Neutrophil (primary cell): ENCODE measurements around the gene CPT1C.

Source experiments
- H3K27ac ChIP-seq: fragments of 200-600 bp; sonication (generic); 2 replicates; pipeline ENCODE4 v1.5.1; 2016; ENCODE audit warnings: mild to moderate bottlenecking, moderate library complexity
- H3K27me3 ChIP-seq: fragments of 200-600 bp; sonication (generic); 2 replicates; pipeline ENCODE4 v1.6.0; 2016; ENCODE audit warnings: mild to moderate bottlenecking
- H3K36me3 ChIP-seq: fragments of 200-600 bp; sonication (generic); 2 replicates; pipeline ENCODE4 v1.5.1; 2017
- H3K4me1 ChIP-seq, 2 experiments: fragments of 200-600 bp in 1 of 2; sonication (generic) in 1 of 2; 1 replicate in 1 of 2; 2 replicates in 1 of 2; pipeline versions ENCODE4 v1.5.1 to v1.6.1; 2013 to 2016; ENCODE audit warnings: low read depth in 1 of 2, low read length in 1 of 2, mild to moderate bottlenecking in 1 of 2, moderate library complexity in 1 of 2; ENCODE audit not compliant: control insufficient read depth in 1 of 2, insufficient read depth in 1 of 2
- H3K4me3 ChIP-seq, 2 experiments: fragments of 200-600 bp in 1 of 2; sonication (generic) in 1 of 2; 1 replicate in 1 of 2; 2 replicates in 1 of 2; pipeline ENCODE4 v1.5.1; 2013 to 2016; ENCODE audit warnings: low read depth in 1 of 2, low read length in 1 of 2, mild to moderate bottlenecking in 1 of 2, moderate library complexity in 1 of 2
- H3K9me3 ChIP-seq: fragments of 200-600 bp; sonication (generic); 2 replicates; pipeline ENCODE4 v1.5.1; 2016
- TF ChIP-seq, protein P1 (sequence below): fragments of 200-600 bp; sonication (generic); IDR thresholded peaks from 2 replicates; pipeline ENCODE4 v1.5.1; 2016; ENCODE audit warnings: antibody characterized with exemption

The CPT1C gene

DNA sequence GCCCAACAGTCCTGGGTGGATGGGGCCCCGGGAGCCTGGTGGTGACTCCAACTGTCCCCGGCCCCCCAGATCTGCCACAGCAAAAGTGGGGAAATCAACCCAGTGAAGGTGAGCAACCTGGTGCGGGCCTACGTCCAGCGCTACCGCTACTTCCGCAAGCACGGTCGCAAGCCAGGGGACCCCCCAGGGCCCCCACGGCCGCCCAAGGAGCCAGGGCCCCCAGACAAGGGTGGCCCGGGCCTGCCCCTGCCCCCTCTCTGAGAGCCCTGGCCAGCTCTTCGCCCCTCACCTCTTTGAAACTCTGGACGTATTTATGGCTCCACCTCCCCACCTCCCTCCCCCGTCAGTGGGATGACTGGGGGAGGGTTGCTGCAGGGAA lies 32.8 kb upstream of the CPT1C start:
- H3K27me3 ChIP-seq, result no peaks in the 10 kb centered on the region
- H3K27ac ChIP-seq, result no peak overlapping the region
- no peak overlapping the region for H3K4me3 ChIP-seq
- H3K4me1 ChIP-seq, result peaks cover 2% of the 10 kb centered on the region in 2 experiments
- peaks cover 100% of the 10 kb centered on the region for H3K36me3 ChIP-seq
- TF ChIP-seq, protein P1, sequence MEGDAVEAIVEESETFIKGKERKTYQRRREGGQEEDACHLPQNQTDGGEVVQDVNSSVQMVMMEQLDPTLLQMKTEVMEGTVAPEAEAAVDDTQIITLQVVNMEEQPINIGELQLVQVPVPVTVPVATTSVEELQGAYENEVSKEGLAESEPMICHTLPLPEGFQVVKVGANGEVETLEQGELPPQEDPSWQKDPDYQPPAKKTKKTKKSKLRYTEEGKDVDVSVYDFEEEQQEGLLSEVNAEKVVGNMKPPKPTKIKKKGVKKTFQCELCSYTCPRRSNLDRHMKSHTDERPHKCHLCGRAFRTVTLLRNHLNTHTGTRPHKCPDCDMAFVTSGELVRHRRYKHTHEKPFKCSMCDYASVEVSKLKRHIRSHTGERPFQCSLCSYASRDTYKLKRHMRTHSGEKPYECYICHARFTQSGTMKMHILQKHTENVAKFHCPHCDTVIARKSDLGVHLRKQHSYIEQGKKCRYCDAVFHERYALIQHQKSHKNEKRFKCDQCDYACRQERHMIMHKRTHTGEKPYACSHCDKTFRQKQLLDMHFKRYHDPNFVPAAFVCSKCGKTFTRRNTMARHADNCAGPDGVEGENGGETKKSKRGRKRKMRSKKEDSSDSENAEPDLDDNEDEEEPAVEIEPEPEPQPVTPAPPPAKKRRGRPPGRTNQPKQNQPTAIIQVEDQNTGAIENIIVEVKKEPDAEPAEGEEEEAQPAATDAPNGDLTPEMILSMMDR, result no peak
- no peaks in the 10 kb centered on the region for H3K9me3 ChIP-seq

DNA sequence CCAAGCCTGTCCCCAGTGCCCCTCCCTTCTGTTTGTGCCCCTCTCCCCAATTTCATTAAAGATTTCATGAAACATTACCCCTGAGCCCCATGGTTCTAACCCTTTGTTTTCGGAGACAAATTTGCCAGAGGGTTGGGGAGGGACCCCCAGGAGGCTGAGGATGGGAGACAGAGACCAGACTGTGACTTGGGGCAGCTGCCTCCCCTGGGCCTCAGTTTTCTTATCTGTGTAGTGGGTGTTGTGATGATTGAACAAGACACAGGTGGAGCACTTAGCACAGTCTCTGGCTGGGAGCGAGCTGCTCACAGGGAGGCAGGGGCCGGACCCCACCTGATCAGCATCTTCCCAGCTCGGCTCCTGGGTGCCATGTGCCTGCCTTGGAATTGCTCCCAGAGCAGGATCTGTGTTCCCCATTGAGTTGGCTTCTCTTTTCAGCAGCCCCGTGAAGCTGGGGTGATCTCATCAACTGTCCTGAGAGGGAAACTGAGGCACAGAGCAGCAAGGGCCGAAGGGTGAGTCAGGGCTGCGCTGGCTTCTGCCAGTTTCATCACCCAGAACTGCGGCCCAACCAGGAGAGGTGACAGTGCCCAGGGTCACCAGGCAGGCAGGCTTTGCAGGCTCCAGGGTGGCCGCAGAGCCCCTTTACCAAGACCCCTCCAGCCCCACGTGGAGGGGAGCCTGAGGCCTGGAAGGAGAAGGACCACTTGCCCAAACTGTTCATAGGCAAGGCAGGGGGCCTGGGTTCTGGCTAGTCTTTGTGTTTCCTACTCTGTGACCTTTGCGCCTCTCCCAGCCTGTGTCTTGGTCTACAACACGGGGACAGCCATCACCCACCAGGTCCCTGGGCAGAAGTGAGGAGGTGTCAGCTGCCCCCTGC lies 32.1 kb upstream of the CPT1C start:
- no peak overlapping the region for H3K27ac ChIP-seq
- H3K4me1 ChIP-seq, result peaks cover 8 to 9% of the 10 kb centered on the region in 2 experiments
- no peak overlapping the region for H3K4me3 ChIP-seq
- TF ChIP-seq, protein P1, result no peak
- peaks cover 95% of the 10 kb centered on the region for H3K36me3 ChIP-seq
- no peaks in the 10 kb centered on the region for H3K9me3 ChIP-seq
- no peaks in the 10 kb centered on the region for H3K27me3 ChIP-seq

DNA sequence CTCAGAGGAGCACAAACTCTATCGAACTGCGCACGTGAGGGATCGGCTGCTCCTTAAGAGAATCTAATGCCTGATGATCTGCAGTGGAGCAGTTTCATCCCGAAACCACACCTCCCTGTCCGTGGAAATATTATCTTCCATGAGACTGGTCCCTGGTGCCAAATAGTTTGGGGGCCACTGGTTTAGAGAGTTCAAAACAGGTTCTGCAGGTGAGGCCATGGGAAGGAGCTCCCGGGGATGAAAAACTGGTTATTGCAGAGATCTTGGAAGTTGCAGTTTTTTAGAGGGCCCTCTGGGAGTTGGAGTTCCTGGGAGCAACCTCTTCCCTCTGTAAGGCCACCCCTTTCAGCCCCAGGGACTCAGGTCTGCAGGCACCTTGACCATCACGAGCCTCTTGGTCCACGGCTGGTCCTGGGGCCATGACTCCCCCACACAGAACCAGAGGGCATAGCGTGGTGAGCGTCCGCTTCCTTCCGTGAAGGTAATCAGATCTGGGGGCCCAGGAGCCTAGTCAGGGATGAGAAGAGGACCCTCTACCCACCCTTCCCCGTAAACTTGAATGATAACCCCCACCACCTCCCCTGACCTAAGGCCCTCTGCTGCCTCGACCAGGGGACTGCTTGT lies 30.5 kb upstream of the CPT1C start:
- peaks cover 21 to 24% of the 10 kb centered on the region in 2 experiments for H3K4me1 ChIP-seq
- H3K27me3 ChIP-seq, result no peaks in the 10 kb centered on the region
- no peak overlapping the region for H3K4me3 ChIP-seq
- TF ChIP-seq, protein P1, result no peak
- no peak overlapping the region for H3K27ac ChIP-seq
- H3K9me3 ChIP-seq, result no peaks in the 10 kb centered on the region
- peaks cover 78% of the 10 kb centered on the region for H3K36me3 ChIP-seq

DNA sequence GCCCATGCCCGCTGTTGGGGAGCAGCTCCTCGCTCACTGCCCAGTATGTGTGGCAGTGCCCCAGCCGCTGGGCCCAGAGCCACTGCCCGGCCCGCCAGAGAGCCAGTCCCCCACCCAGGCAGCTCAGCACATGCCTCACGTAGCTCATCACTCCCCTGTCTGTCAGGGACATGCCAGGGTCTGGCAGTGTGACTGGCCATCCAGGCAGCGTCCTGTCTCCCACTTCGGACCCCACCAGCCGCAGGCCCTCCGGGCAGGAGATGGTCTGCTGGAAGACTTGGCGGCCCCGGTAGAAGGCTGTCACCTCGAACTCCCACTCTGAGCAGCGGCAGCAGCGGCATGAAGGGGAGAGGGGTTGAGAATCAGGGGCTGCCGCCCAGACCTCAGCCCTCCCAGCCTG lies 28.9 kb upstream of the CPT1C start:
- Histone ChIP-seq H3K4me1 (peaks cover 31 to 33% of the 10 kb centered on the region in 2 experiments), H3K27ac (no peak overlapping the region), H3K27me3 (no peaks in the 10 kb centered on the region), H3K9me3 (no peaks in the 10 kb centered on the region), H3K4me3 (no peak overlapping the region), H3K36me3 (peaks cover 63% of the 10 kb centered on the region)
- TF ChIP-seq, protein P1, result no peak

DNA sequence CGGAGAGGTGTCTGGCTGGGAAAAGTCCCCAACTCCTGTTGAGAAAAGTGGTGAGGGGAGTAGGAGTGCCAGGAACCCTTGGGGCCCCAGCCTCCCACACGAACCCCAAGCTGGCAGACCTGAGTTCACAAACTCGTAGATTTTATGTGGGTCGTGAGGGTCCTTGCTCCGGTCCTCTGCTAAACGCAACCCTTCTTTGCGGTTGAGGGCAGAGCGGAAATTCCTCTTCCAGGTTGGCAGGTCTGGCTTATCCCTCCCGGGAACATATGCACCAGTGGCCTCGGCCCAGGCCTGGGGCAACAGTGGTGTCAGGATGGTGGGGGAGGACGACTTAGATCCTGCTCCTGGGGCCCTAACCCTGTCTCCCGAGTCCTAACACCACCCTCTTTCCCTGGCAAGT lies 27.7 kb upstream of the CPT1C start:
- H3K9me3 ChIP-seq, result no peaks in the 10 kb centered on the region
- peaks cover 51% of the 10 kb centered on the region for H3K36me3 ChIP-seq
- peak overlapping the region; percentile 92 for H3K27ac ChIP-seq
- H3K4me1 ChIP-seq, result peaks cover 31 to 33% of the 10 kb centered on the region in 2 experiments
- no peak overlapping the region for H3K4me3 ChIP-seq
- TF ChIP-seq, protein P1, result no peak
- no peaks in the 10 kb centered on the region for H3K27me3 ChIP-seq
